HG02938 (cell line): ENCODE results near the gene HPS1.

Experiments used
- ATAC-seq: cut with Tn5 transposase; IDR thresholded peaks from one replicate; pipeline ENCODE4 v1.9.1; 2021; ENCODE audit warnings: mild to moderate bottlenecking, moderate library complexity; ENCODE audit not compliant: unreplicated experiment

HPS1 gene

GRCh38 chr10:98446661-98447221, at the start of gene HPS1:
Gene HPS1 (minus strand): TSS chr10:98446935. CDS start chr10:98443240, 3,695 bp downstream.
- ATAC-seq: peak; percentile 79

GRCh38 chr10:98492763-98493162, 46.0 kb upstream of the HPS1 start:
- peak; percentile 92 for ATAC-seq

GRCh38 chr10:98489561-98490481, 43.1 kb upstream of the HPS1 start:
- no peak for ATAC-seq

DNA sequence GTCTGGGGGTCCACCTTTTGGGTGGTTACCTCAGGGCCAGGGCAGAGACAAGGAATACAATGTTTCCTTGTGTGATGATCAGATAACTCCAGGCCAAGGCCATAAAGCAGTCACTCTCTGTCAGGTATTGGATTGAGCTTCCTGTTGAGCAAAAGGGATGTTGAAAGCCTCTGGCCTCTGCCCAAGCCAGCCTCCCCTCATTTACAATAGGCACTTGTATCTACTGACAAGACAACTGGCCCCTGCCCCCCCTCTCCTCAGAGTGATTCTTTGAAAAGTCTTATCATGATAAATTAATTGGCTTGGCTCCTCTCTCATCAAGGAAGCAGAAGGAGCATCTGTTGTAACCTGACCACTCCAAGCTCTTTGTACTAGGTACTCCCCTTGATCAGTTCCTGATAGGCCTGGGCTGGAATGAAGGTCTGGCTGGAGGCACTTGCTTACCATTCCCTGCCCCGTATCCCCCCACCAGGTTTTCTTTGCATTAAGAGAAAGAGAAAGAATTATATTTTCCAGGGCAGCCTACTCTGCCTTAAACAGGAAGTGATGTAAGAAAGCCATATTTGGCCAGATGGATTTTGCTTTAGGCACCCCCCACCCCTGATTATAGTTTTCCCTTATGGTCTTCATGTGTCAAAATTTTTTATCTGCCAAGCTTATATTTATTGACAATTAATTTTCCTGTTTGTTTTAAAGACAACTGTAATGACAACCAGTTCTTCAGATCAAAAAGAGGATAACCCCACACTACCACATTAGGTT, 42.1 kb upstream of the HPS1 start:
- no peak for ATAC-seq

DNA sequence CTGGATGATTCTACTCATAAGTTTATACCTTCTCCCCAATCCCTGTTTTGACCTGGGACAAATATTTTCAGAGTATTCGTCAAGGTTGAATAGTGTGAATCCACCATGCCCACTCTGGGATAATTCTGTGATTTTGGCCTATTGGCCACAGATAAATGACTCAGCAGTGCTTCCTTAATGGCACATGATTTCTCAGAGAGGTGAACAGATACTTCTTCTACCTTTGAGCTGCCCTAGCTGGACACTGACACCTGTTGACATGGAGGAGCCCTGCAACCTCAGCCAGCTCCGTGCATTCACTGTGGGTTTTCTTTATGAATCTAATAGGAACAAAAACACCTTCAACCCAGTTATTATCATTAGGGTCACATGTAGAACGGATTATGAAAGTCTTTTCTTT, 40.9 kb upstream of the HPS1 start:
- ATAC-seq: no peak

GRCh38 chr10:98486421-98486820, 39.7 kb upstream of the HPS1 start:
- no peak for ATAC-seq

DNA sequence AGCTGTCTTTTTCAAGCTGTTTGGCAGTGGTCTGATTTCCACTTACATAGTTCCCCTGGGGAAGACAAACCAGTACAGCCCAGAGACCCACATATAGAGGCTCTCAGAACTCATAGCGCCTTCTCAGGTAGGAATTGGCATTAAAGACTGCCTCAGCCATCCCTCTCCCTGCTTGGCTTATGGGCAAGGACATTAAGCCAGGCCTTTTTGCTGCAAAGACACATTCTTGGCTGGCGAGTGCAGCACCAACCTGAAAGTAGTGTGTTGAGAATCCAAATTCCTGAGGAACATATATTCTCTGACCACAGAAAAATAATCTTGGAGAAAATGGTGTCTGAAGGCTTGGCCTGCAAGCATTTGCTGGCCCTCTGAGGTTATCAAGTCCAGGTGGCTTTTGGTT, 39.2 kb upstream of the HPS1 start:
- no peak for ATAC-seq

- no peak for ATAC-seq
These were observed 36.9 kb upstream of the HPS1 start for GRCh38 chr10:98483658-98484057.

- no peak for ATAC-seq
These were observed 35.4 kb upstream of the HPS1 start for GRCh38 chr10:98482096-98482495.

DNA sequence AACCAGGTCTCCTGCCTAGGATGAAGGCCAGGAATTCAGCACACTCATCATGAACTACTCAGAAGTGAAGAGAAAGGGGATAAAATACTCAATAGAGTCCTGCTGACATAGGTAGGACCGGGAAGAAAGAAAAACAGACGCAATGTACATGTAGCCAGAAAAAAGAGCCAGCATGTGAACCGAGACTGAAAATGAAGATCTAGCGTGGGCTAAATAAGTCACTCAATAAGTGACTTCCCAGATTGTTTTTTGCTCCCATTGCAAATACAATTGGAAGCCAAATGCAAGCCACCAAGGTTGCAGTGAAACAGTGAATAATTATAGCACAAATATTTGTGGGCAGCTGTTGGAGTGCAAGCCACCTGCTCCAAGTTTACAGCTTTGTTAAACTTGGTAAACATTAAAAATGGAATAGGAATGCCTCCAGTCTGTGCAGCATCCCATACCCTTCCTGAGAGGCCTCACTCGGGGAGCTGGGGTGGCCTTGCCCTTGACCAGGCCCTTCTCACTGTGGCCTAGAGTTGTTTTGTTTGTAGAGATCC, 34.7 kb upstream of the HPS1 start:
- no peak for ATAC-seq

GRCh38 chr10:98478430-98479222, 31.9 kb upstream of the HPS1 start:
- ATAC-seq: no peak

GRCh38 chr10:98477861-98478260, 31.1 kb upstream of the HPS1 start:
- ATAC-seq: no peak

- ATAC-seq: peak; percentile 79
These were observed 27.9 kb upstream of the HPS1 start for GRCh38 chr10:98474628-98475027.

DNA sequence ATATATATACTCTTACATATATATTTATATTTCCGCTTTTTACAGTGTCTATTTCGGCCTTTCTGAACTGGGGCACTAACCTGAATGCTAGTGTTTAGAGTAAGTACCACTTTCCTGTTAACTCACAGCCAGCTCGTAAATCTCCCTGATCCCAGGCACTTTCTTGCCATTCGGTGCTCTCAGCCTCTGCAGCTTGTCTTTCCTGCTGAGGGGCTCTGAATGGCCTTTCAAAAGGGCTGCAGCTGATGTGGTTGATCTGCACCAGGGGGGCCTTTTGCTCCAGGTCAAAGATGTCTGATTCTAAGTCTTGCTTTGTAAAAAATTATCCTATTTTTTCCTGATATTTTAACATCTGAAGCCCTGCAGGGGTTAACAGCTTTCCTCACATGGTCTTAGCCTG, 25.5 kb upstream of the HPS1 start:
- no peak for ATAC-seq

DNA sequence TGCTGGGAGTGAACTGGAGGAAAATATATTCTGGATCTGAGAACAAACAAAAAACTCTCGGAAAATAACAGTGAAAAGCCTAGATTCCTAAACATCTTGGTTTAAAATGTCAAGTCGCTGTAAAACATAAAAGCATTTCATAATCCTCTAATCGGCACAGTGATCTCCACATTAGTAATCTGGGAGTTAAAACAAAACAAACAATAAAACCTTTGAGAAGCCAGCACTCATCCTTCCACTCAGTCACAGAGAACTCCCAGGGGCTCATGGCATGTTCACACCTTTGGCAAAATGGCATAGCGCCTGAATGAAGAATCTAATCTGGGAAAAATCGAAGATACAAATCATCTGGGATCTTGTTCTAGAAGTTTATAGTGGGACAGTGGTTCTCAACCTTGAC, 24.1 kb upstream of the HPS1 start:
- no peak for ATAC-seq

GRCh38 chr10:98469001-98469931, 22.5 kb upstream of the HPS1 start:
- ATAC-seq: no peak

GRCh38 chr10:98467506-98468318, 21.0 kb upstream of the HPS1 start:
- peak; percentile 94 for ATAC-seq

GRCh38 chr10:98466861-98467505, 20.2 kb upstream of the HPS1 start:
- no peak for ATAC-seq
